IMR-90 (cell line): Measurements from ENCODE around the gene CTSF. TPM values are rescaled to one million over a fixed set of nuclear protein-coding genes. Genes with fewer than 3 reads are reported as not detected.

ENCODE experiments used
- ATAC-seq: fragments of 200-7000 bp; cut with Tn5 transposase; 2 replicates; pipeline ENCODE4 v1.9.1; 2020; ENCODE audit warnings: low read depth, mild to moderate bottlenecking, moderate library complexity
- BruUV-seq: library from RNA; stranded (reverse); fragments of 400-500 nt; replicated peaks from 2 replicates; lab custom pipeline; 2021; lab: Mats Ljungman, UMichigan
- CTCF ChIA-PET: fragments of 300-600 bp; formaldehyde crosslinking; extraction: SDS; loops from one replicate; lab custom pipeline; 2021; ENCODE audit warnings: antibody characterized with exemption; lab: Yijun Ruan, JAX
- POLR2A ChIA-PET: fragments of 300-600 bp; sonication (Branson Sonifier 250); formaldehyde crosslinking; loops from one replicate; lab custom pipeline; 2022; ENCODE audit warnings: antibody characterized with exemption; ENCODE audit not compliant: unreplicated experiment; lab: Charles Lee
- DNase-seq: peaks from one replicate; pipeline ENCODE4 v3.0.0; 2013
- H2AFZ ChIP-seq: replicated peaks from 2 replicates; pipeline ENCODE3; 2013; ENCODE audit warnings: low read length, mild to moderate bottlenecking; ENCODE audit not compliant: poor library complexity
- H2AK5ac ChIP-seq: 2 replicates; pipeline ENCODE4 v1.6.1; 2013; ENCODE audit warnings: low read depth, low read length, inconsistent platforms
- H2AK9ac ChIP-seq: replicated peaks from 2 replicates; pipeline ENCODE3; 2013; ENCODE audit warnings: mild to moderate bottlenecking, low read depth, low read length, moderate library complexity; ENCODE audit not compliant: poor library complexity
- H2BK120ac ChIP-seq: 2 replicates; pipeline ENCODE4 v1.6.1; 2013; ENCODE audit warnings: low read depth, low read length, inconsistent platforms
- H2BK15ac ChIP-seq: 3 replicates; pipeline ENCODE4 v1.6.1; 2013; ENCODE audit warnings: low read depth, low read length, inconsistent platforms
- H2BK20ac ChIP-seq: 2 replicates; pipeline ENCODE4 v1.6.1; 2013; ENCODE audit warnings: low read depth, mild to moderate bottlenecking, inconsistent platforms, low read length, moderate library complexity
- H2BK5ac ChIP-seq: 2 replicates; pipeline ENCODE4 v1.6.1; 2013; ENCODE audit warnings: mild to moderate bottlenecking, low read depth, low read length, inconsistent platforms; ENCODE audit not compliant: poor library complexity, severe bottlenecking
- H3K14ac ChIP-seq: replicated peaks from 2 replicates; pipeline ENCODE4 v1.6.1; 2013; ENCODE audit warnings: low read depth, low read length, inconsistent platforms
- H3K18ac ChIP-seq: 2 replicates; pipeline ENCODE4 v1.6.1; 2013; ENCODE audit warnings: low read depth, low read length, control low read depth
- H3K23ac ChIP-seq: 2 replicates; pipeline ENCODE4 v1.6.1; 2013; ENCODE audit warnings: low read depth, low read length, inconsistent platforms
- H3K27ac ChIP-seq: 2 replicates; pipeline ENCODE4 v1.5.1; 2013; ENCODE audit warnings: mild to moderate bottlenecking, control low read depth, low read length; ENCODE audit not compliant: insufficient read depth
- H3K27me3 ChIP-seq: 2 replicates; pipeline ENCODE4 v1.6.1; 2013; ENCODE audit warnings: low read length; ENCODE audit not compliant: control insufficient read depth, insufficient read depth
- H3K36me3 ChIP-seq: 2 replicates; pipeline ENCODE4 v1.6.1; 2013; ENCODE audit warnings: low read length, mixed read lengths; ENCODE audit not compliant: control insufficient read depth, insufficient read depth
- H3K4ac ChIP-seq: 2 replicates; pipeline ENCODE4 v1.6.1; 2013; ENCODE audit warnings: low read depth, low read length, inconsistent platforms
- H3K4me1 ChIP-seq: 2 replicates; pipeline ENCODE4 v1.6.1; 2013; ENCODE audit warnings: low read length, mixed read lengths; ENCODE audit not compliant: control insufficient read depth, insufficient read depth
- H3K4me2 ChIP-seq: 2 replicates; pipeline ENCODE4 v1.6.1; 2013; ENCODE audit warnings: low read depth, mild to moderate bottlenecking, control low read depth, low read length, moderate library complexity
- H3K4me3 ChIP-seq: 2 replicates; pipeline ENCODE4 v1.5.1; 2013; ENCODE audit warnings: low read depth, mild to moderate bottlenecking, control low read depth, low read length, moderate library complexity; ENCODE audit not compliant: insufficient read depth
- H3K56ac ChIP-seq: 2 replicates; pipeline ENCODE4 v1.6.1; 2013; ENCODE audit warnings: low read length, inconsistent platforms; ENCODE audit not compliant: insufficient read depth; ENCODE audit errors: extremely low read depth
- H3K79me1 ChIP-seq, 2 experiments: 2 replicates each; pipeline ENCODE4 v1.6.1; 2013; ENCODE audit warnings: low read length in 2 of 2, inconsistent platforms in 1 of 2, low read depth in 1 of 2
- H3K9ac ChIP-seq: 2 replicates; pipeline ENCODE4 v1.6.1; 2013; ENCODE audit warnings: low read depth, low read length, control low read depth
- H3K9me1 ChIP-seq: 2 replicates; pipeline ENCODE4 v1.6.1; 2013; ENCODE audit warnings: low read length, inconsistent platforms; ENCODE audit not compliant: insufficient read depth
- H3K9me3 ChIP-seq: 2 replicates; pipeline ENCODE4 v1.6.1; 2013; ENCODE audit warnings: low read length; ENCODE audit not compliant: control insufficient read depth, insufficient read depth
- H4K20me1 ChIP-seq: 2 replicates; pipeline ENCODE4 v1.6.1; 2013; ENCODE audit warnings: low read length, inconsistent platforms; ENCODE audit not compliant: insufficient read depth
- H4K5ac ChIP-seq: 2 replicates; pipeline ENCODE4 v1.6.1; 2013; ENCODE audit warnings: mild to moderate bottlenecking, low read depth, low read length, control low read depth
- H4K8ac ChIP-seq, 2 experiments: 2 replicates each; pipeline ENCODE4 v1.6.1; 2013; ENCODE audit warnings: low read depth in 2 of 2, low read length in 2 of 2, control low read depth in 1 of 2, inconsistent platforms in 1 of 2
- H4K91ac ChIP-seq: 2 replicates; pipeline ENCODE4 v1.6.1; 2013; ENCODE audit warnings: low read depth, low read length, inconsistent platforms; ENCODE audit not compliant: insufficient read depth
- BHLHE40 ChIP-seq: fragments of 150-350 bp; IDR thresholded peaks from 2 replicates; pipeline ENCODE4 v1.6.1; 2016; ENCODE audit warnings: mild to moderate bottlenecking, low read depth, low read length
- ELK1 ChIP-seq: fragments of 150-350 bp; IDR thresholded peaks from 2 replicates; pipeline ENCODE4 v1.6.1; 2016; ENCODE audit warnings: low read depth, mild to moderate bottlenecking, low read length, moderate library complexity, borderline replicate concordance
- NFE2L2 ChIP-seq: fragments of 150-350 bp; IDR thresholded peaks from 2 replicates; pipeline ENCODE4 v1.6.1; 2016; ENCODE audit warnings: low read depth, mild to moderate bottlenecking, low read length
- RFX5 ChIP-seq: IDR thresholded peaks from 2 replicates; pipeline ENCODE4 v1.8.0; 2012; ENCODE audit warnings: low read depth, mild to moderate bottlenecking, low read length, moderate library complexity
- WGBS, 2 experiments: methylation state at CpG; one replicate each; pipeline versions ENCODE4 v1.1.5 to v1.1.7; 2013; ENCODE audit warnings: missing lambda C conversion rate in 2 of 2; ENCODE audit not compliant: insufficient read length in 1 of 2; ENCODE audit errors: extremely low coverage in 2 of 2; 5-methylcytosine and 5-hydroxymethylcytosine counted together
- dilution Hi-C: fragments of 300-500 bp; cut with HindIII; formaldehyde crosslinking; loops from one replicate; pipeline ENCODE4 v1.14.3; 2018; ENCODE audit warnings: low sequenced_read_pairs; ENCODE audit not compliant: unreplicated experiment
- in situ Hi-C: fragments of 300-500 bp; cut with MboI; formaldehyde crosslinking; loops from 3 replicates; pipeline ENCODE4 v1.14.3; 2019; ENCODE audit warnings: low sequenced_read_pairs, inconsistent platforms, mixed read lengths
- intact Hi-C: fragments of 100-400 bp; cut with micrococcal nuclease; formaldehyde crosslinking; loops from 2 replicates; pipeline ENCODE4 v1.10.0; 2022
- polyA plus RNA-seq, 3 experiments: library from polyadenylated mRNA; depleted of rRNA; stranded (reverse); fragments of >200 nt; gene quantifications; 2 replicates each; pipeline ENCODE4 v1.2.3, GENCODE V29; 2012; ENCODE audit warnings: low replicate concordance in 1 of 3
- total RNA-seq: library from RNA; depleted of rRNA; stranded (reverse); fragments of >200 nt; gene quantifications from 2 replicates; pipeline ENCODE4 v1.2.3, GENCODE V29; 2012

CTSF gene
- total and polyA plus RNA-seq, 2 of the 4 experiments (the other 2 are of a cell fraction) = 4.1 to 16.0 TPM

GRCh38 chr11:66595245-66595904 lies 27.0 kb upstream of the CTSF start (continued):
- TF ChIP-seq ELK1 = no peak

- peak overlapping the region; percentile 75 for H2BK5ac ChIP-seq
- peaks cover 11% of the 10 kb centered on the region for H3K4me1 ChIP-seq
- peak overlapping the region; percentile 75; the same call in 1 of the 2 replicates for H4K91ac ChIP-seq
- peak overlapping the region; percentile 90 for H2AK9ac ChIP-seq
- no peak overlapping the region for H3K56ac ChIP-seq
- WGBS, 2 experiments = 40% methylated on average over 2 of the region's 7 CpGs; no CpG with 5 or more reads in 1 of the 2 experiments
- H3K27me3 ChIP-seq = no peaks in the 10 kb centered on the region
- POLR2A ChIA-PET = no interaction called here
- DNase-seq (no peak), ATAC-seq (no peak)
- peak overlapping the region; percentile 93 for H3K9ac ChIP-seq
- H3K4ac ChIP-seq = peak overlapping the region; percentile 90
- peak overlapping the region; percentile 95 for H3K14ac ChIP-seq
- H2BK120ac ChIP-seq = 0 out of 2 replicates have a peak overlapping the region, but pooled peaks have one; percentile 20
- H3K9me3 ChIP-seq = no peaks in the 10 kb centered on the region
- H2AFZ ChIP-seq = peak overlapping the region; percentile 99
- TF ChIP-seq BHLHE40 (no peak), NFE2L2 (no peak), RFX5 (no peak)
- H4K20me1 ChIP-seq = no peaks in the 10 kb centered on the region
- H4K8ac ChIP-seq = peak overlapping the region; percentile 71 to 96
- peak overlapping the region; percentile 46 for H2AK5ac ChIP-seq
- in situ Hi-C loops = no loop called here
- H2BK20ac ChIP-seq = no peak overlapping the region
- H3K36me3 ChIP-seq = peaks cover 2% of the 10 kb centered on the region; the same call in 1 of the 2 replicates
- intact Hi-C loops = no loop called here
- no peak overlapping the region for H3K18ac ChIP-seq
- TSS peak; percentile 56 for BruUV-seq
- CTCF ChIA-PET = interaction anchor here (0.5 kb wide), 1 partner anchor 24 kb away, joined by 4 read pairs; no protein-coding TSS in a partner anchor
- no peak overlapping the region for H4K5ac ChIP-seq
- peak overlapping the region; percentile 89 for H3K4me2 ChIP-seq
- peaks cover 19% of the 10 kb centered on the region for H3K9me1 ChIP-seq
- H3K27ac ChIP-seq = peak overlapping the region; percentile 85; the same call in 1 of the 2 replicates
- H2BK15ac ChIP-seq = 0 out of 3 replicates have a peak overlapping the region, but pooled peaks have one; percentile 18
- H3K4me3 ChIP-seq = peak overlapping the region; percentile 71
- dilution Hi-C loops = no loop called here
- H3K79me1 ChIP-seq = peaks cover 23 to 35% of the 10 kb centered on the region in 2 experiments
- peak overlapping the region; percentile 87; the same call in 1 of the 2 replicates for H3K23ac ChIP-seq
Measured at GRCh38 chr11:66593650-66594049, 25.2 kb upstream of the CTSF start.
